HG02970 (cell line): ENCODE measurements around the gene CHRNB4.

Source experiments
- ATAC-seq: cut with Tn5 transposase; IDR thresholded peaks from one replicate; pipeline ENCODE4 v1.9.1; 2021; ENCODE audit warnings: mild to moderate bottlenecking, moderate library complexity, moderate number of reproducible peaks; ENCODE audit not compliant: unreplicated experiment, low FRiP score

CHRNB4 gene

GRCh38 chr15:78671626-78672211 is 30.7 kb upstream of the CHRNB4 start:
- no peak for ATAC-seq

GRCh38 chr15:78668987-78669386 is 28.0 kb upstream of the CHRNB4 start:
- ATAC-seq = no peak

- no peak for ATAC-seq
Measured at GRCh38 chr15:78667578-78668236, 26.7 kb upstream of the CHRNB4 start.

GRCh38 chr15:78666010-78666409 is 25.0 kb upstream of the CHRNB4 start:
- no peak for ATAC-seq

GRCh38 chr15:78663703-78664102 is 22.7 kb upstream of the CHRNB4 start:
- no peak for ATAC-seq

- no peak for ATAC-seq
Measured at GRCh38 chr15:78662028-78662427, 21.0 kb upstream of the CHRNB4 start.

GRCh38 chr15:78661001-78661400 is 20.0 kb upstream of the CHRNB4 start:
- ATAC-seq = no peak

GRCh38 chr15:78660584-78660983 is 19.6 kb upstream of the CHRNB4 start:
- ATAC-seq = no peak

- ATAC-seq = no peak
Measured at GRCh38 chr15:78658823-78659222, 17.8 kb upstream of the CHRNB4 start.

GRCh38 chr15:78654272-78654671 is 13.3 kb upstream of the CHRNB4 start:
- no peak for ATAC-seq

- ATAC-seq = no peak
Measured at GRCh38 chr15:78651930-78652615, 11.1 kb upstream of the CHRNB4 start.

GRCh38 chr15:78651007-78651406 is 10.0 kb upstream of the CHRNB4 start:
- no peak for ATAC-seq

GRCh38 chr15:78650022-78650421 is 9.0 kb upstream of the CHRNB4 start:
- ATAC-seq = no peak

- ATAC-seq = no peak
Measured at GRCh38 chr15:78645009-78645408, 4.0 kb upstream of the CHRNB4 start.

- ATAC-seq = no peak
Measured at GRCh38 chr15:78642331-78642730, 1.3 kb upstream of the CHRNB4 start.

- ATAC-seq = no peak
Measured at GRCh38 chr15:78641749-78642275, 802 bp upstream of the CHRNB4 start.

GRCh38 chr15:78640527-78641101 is 396 bp downstream of the CHRNB4 start:
- no peak for ATAC-seq

- no peak for ATAC-seq
Measured at GRCh38 chr15:78638658-78639314, 2.2 kb downstream of the CHRNB4 start.

GRCh38 chr15:78637776-78638435 is 3.1 kb downstream of the CHRNB4 start:
- ATAC-seq = no peak

GRCh38 chr15:78636378-78636859 is 4.6 kb downstream of the CHRNB4 start:
- no peak for ATAC-seq
